ENCODE data around the gene TLR3. TPM values are rescaled to one million over a fixed set of nuclear protein-coding genes. Genes with fewer than 3 reads are reported as not detected.

TLR3 gene
- total RNA-seq, 1 experiment from 2014 or later, result 2.5 TPM

- Histone ChIP-seq H3K36me3 (ENCODE audit: insufficient read depth, low read length, poor library complexity, severe bottlenecking) (no peaks in the 10 kb centered on the region), H3K27me3 (replicated peaks; ENCODE audit: insufficient read depth, low read depth, low read length, poor library complexity) (no peaks in the 10 kb centered on the region), H3K9me3 (ENCODE audit: low read depth, low read length, poor library complexity, severe bottlenecking) (no peaks in the 10 kb centered on the region), H3K27ac (ENCODE audit: low read depth, low read length, poor library complexity, severe bottlenecking) (no peak overlapping the region), H3K4me3 (ENCODE audit: low read depth, low read length, poor library complexity, severe bottlenecking) (no peak overlapping the region), H3K4me1 (ENCODE audit: insufficient read depth, low read length, poor library complexity, severe bottlenecking) (no peaks in the 10 kb centered on the region)
- POLR2A ChIA-PET (ENCODE audit: low non-redundant PET), result no interaction called here
- intact Hi-C loops (cut with micrococcal nuclease; ENCODE audit: unreplicated experiment), result no loop called here
- CTCF ChIA-PET, result no interaction called here
- DNase-seq (ENCODE audit: low spot score), result no peak
- BruUV-seq (replicated peaks), result no TSS peak
- no peak for TF ChIP-seq CTCF (conservative IDR thresholded peaks at IDR 0.05; ENCODE audit: low read depth, low read length)
- no peak for TF ChIP-seq EZH2 (IDR thresholded peaks at IDR 0.05; ENCODE audit: borderline replicate concordance, low read depth, low read length, poor library complexity, severe bottlenecking)
These were observed 19.6 kb downstream of the TLR3 start for GRCh38 chr4:186088523-186088922.

- ChIA-PET CTCF (no interaction called here), POLR2A (ENCODE audit: low non-redundant PET) (no interaction called here)
- no peak for DNase-seq (ENCODE audit: low spot score)
- Histone ChIP-seq H3K27me3 (replicated peaks; ENCODE audit: insufficient read depth, low read depth, low read length, poor library complexity) (no peaks in the 10 kb centered on the region), H3K4me3 (ENCODE audit: low read depth, low read length, poor library complexity, severe bottlenecking) (no peak overlapping the region), H3K9me3 (ENCODE audit: low read depth, low read length, poor library complexity, severe bottlenecking) (no peaks in the 10 kb centered on the region), H3K36me3 (ENCODE audit: insufficient read depth, low read length, poor library complexity, severe bottlenecking) (no peaks in the 10 kb centered on the region), H3K27ac (ENCODE audit: low read depth, low read length, poor library complexity, severe bottlenecking) (no peak overlapping the region), H3K4me1 (ENCODE audit: insufficient read depth, low read length, poor library complexity, severe bottlenecking) (no peaks in the 10 kb centered on the region)
- TF ChIP-seq EZH2 (IDR thresholded peaks at IDR 0.05; ENCODE audit: borderline replicate concordance, low read depth, low read length, poor library complexity, severe bottlenecking) (no peak), CTCF (conservative IDR thresholded peaks at IDR 0.05; ENCODE audit: low read depth, low read length) (no peak)
- BruUV-seq (replicated peaks), result no TSS peak
- intact Hi-C loops (cut with micrococcal nuclease; ENCODE audit: unreplicated experiment), result no loop called here
These were observed 23.3 kb downstream of the TLR3 start for GRCh38 chr4:186092296-186092695.

GRCh38 chr4:186095406-186095805 lies 26.4 kb downstream of the TLR3 start:
- no peaks in the 10 kb centered on the region for H3K27me3 ChIP-seq (replicated peaks; ENCODE audit: insufficient read depth, low read depth, low read length, poor library complexity)

More at GRCh38 chr4:186095406-186095805, 26.4 kb downstream of the TLR3 start:
- no peaks in the 10 kb centered on the region for H3K9me3 ChIP-seq (ENCODE audit: low read depth, low read length, poor library complexity, severe bottlenecking)
- intact Hi-C loops (cut with micrococcal nuclease; ENCODE audit: unreplicated experiment), result no loop called here
- H3K4me1 ChIP-seq (ENCODE audit: insufficient read depth, low read length, poor library complexity, severe bottlenecking), result no peaks in the 10 kb centered on the region
- H3K36me3 ChIP-seq (ENCODE audit: insufficient read depth, low read length, poor library complexity, severe bottlenecking), result no peaks in the 10 kb centered on the region
- DNase-seq (ENCODE audit: low spot score), result no peak
- H3K4me3 ChIP-seq (ENCODE audit: low read depth, low read length, poor library complexity, severe bottlenecking), result no peak overlapping the region
- BruUV-seq (replicated peaks), result no TSS peak
- CTCF ChIA-PET, result no interaction called here
- POLR2A ChIA-PET (ENCODE audit: low non-redundant PET), result no interaction called here
- no peak for TF ChIP-seq CTCF (conservative IDR thresholded peaks at IDR 0.05; ENCODE audit: low read depth, low read length)
- TF ChIP-seq EZH2 (IDR thresholded peaks at IDR 0.05; ENCODE audit: borderline replicate concordance, low read depth, low read length, poor library complexity, severe bottlenecking), result no peak
- H3K27ac ChIP-seq (ENCODE audit: low read depth, low read length, poor library complexity, severe bottlenecking), result no peak overlapping the region

Data from A673 (cell line).